EL (cell line): Measurements from ENCODE around the gene CCDC13.

Experiments used
- DNase-seq: peaks from one replicate; pipeline ENCODE4 v3.0.0-alpha.2; 2016

Gene CCDC13

DNA sequence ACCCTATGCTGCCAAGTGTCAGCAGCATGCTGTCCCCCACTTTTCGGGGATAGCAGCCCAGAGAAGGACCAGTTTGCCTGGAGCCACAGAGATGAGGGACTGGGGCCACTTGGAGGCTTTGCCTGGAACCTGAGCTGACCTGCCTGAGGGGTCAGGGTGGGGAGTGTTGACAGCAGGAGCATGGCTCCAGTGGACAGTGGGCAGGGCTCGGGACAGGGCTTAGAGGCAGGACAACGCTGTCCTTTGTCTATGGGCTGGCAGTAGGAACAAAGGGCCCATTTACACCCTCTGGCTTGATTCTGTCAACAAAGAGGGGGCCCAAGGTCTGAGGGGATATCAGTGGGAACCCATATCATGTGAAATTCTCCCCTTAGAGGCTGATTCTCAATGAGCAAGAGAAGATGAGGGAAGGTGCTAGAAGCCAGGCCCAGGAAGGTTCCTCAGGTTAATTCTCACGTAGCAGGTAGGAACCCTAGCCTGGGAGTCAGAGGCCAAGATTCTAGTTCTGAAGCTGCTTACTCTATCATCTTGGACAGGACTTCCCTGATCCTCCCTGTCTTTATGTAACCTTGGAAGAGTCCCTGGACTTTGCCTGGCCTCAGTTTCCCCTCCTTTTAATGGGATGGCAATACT is 40.7 kb downstream of the CCDC13 start:
- no peak for DNase-seq

DNA sequence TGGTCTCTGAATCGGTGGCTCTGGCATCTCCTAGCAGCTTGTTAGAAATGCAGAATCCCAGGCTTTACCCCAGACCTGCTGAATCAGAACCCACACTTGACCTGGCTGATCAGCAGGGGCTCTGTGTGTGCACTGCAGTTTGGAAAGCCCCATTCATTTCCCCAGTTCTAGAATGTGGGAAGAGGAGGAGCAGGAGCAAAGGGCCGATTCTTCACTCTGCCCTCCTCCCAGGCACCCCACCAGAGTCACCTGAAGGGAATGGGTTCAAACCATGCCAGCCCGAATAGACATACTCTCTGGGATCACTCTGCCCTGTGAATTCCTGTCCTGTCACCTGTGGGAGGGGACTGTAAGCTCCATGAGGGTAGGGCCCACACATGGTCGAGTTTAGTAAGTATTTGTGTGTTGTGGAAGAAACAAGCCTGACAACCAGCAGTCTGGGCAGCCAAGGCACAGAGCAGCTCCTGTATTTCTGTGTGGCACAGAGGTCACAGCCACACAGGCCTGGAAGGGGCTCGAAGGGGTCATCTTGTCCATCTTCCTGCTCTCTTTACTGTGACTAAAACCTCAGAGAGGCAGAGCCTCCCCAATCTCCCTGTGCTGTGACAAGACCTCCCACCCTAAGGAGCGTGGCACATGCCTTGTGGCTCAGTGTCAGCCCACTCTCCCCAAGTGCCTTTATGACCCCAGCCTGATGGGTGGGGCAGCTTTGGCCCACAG is 41.4 kb downstream of the CCDC13 start:
- no peak for DNase-seq

DNA sequence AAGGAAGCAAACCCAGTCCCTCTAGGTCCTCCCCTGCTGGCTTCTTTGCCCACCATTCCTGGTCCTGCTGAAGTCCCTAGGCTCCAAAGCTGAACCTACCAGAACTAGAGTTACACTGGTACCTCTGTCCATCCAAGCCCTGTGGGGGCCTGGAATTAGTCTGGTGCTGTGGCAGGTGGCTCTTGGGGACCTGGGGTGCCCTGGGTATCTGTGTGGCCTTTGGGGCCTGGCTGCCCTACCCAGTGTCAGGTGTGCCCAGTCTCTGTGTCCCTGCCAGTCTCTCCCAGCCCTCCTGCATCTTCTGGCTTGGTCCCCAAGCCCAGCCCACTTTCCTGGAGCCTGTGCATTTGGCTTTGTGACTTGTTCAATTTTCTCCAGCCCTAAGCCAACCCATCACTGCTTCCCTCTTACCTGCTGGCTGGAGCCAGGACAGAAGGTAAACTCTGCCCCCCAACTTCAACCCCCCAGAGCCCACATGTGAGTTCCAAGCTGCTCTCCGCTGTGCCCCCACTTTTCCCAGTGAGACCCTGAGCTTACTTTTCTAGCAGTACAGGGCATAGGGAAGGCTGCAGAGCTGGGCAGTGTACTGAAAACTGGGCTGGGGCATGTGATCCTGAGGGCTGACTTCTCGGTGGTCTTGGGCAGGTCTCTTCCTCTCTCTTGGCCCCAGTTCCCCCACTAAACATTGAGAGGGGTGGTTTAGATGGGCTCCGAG is 42.2 kb downstream of the CCDC13 start:
- DNase-seq: no peak

DNA sequence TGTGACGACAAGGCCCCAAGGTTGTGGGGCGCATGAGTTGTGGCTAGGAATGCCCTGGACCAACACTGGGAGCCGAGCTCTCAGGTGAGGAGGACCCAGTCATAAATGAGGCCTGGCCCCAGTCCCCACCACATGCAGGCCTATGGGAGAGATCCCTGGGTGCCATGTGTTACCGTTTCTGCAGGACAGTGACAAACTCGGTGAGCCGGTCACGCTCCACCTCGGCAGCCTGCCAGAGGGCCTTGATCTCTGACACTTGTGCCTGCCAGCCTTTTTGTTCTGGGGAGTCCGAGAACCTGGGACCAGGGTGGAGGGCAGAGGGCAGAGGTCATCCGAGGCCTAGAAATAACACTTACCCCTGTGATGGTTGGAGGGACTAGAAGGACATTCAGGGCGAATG is 42.8 kb downstream of the CCDC13 start:
- no peak for DNase-seq

DNA sequence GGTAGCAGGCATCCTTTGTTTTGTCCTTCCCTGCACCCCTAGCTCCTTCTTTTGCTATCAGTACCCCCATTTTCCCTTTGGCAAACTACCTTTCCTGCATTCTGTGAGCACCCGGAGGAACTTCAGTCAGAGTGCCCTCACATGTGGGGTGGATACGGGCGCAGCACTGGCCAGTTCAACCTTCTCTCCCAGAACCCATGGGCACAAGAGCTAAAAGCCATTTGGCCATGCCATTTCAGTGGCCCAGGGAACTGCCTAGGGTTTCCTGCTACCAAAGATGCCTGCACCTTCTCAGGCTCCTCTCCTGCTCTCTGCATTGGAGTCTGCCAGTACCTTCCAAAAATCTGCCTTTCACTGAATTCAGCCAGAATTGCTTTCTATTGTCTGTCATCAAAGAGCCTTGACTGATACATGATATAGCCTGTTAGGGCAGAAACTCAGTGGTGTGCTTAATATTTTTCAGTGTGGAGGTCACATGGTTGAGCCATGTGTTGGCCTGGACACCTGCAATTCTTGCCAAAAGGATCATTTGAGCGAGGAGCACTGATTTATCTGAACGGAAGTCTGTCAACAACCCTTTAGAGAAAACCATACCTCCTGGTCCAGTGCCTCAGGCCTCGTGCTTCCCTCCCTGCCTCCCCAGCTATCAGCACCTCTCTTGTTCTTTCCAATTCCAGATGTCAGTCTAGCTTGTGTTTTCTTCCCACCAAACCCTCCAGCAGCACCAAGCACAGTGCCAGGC is 43.5 kb downstream of the CCDC13 start:
- no peak for DNase-seq

DNA sequence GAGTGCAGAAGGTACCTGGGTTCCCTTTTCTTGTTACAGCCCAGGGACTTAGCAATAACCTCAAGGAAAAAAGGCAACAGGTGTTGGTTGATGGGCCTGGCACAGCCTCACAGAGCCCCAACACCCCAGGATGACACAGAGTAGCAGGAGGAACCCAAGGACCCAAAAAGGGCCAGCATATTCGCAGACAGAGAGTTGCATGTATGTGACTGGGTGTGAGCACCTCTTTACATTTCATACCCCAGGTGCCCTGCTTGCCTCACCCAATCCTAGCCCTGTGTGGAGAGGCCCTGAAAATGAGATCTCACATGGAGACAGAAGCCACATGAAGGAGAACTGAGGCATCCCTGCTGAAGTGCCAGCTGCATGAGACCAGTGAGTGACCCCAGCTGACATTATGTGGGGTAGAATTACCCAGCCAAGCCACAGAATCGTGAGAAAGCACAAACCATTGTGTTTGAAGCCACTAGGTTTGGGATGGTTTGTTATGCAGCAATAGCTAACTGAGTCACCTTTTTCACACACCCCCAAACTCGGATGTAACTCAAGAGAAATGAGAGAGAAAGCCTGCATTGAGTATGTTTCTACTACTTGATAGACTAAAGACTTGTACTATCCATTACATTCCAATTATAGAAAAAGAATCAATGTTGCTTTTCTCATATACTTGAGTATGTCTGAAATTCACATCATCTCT is 44.2 kb downstream of the CCDC13 start:
- no peak for DNase-seq

DNA sequence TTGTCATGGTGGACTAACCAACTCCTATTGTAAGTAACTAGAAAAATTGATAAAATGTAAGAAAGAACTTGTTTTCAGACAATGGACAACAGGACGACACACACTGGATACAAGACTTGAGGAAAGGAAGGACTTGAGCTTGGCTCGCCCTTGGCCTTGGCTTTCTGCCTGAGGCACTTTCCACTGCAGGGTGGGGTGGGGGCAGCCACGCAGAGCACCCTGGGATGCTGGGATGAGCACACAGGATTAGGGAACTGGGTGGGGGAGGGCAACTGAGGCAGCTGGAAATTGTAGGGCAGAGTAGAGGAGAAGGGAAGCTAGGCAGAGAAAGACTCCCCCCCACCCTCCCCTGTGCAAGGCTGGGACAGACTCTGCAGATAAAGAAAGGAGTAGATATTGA is 45.0 kb downstream of the CCDC13 start:
- DNase-seq: no peak

DNA sequence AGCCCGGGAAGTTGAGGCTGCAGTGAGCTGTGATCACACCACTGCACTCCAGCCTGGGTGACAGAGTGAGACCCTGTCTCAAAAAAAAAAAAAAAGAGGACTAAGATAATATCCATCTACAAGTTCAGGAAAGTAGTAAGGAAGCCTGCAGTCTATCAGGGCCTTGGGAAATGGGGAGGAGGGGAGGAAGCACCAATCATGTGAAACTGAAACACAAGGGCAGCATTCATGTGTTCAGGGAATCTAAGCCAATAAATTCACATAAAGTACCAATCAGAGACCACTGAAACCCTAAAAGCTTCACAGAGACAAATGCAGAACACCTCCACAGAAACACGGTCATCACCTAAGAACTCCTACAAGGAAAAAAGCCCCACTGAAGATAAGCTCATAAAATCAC is 47.6 kb downstream of the CCDC13 start:
- DNase-seq: no peak

DNA sequence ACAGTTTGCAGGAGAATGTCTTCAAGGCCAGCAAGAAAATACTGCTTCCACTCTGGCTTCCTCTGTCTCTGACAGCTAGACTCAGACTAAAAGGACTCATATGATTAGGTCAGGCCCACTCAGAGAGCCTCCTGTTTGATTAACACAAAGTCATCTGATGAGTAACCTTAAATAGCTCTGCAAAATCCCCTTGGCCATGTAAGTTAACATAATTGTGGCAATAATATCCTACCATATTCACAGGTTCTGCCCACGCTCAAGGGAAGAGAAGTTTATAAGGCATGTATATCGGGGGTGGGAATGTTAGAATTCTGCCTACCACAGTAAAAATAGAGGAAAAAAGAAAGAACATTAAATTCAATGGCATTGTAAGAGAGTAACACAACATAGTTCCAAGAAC is 49.8 kb downstream of the CCDC13 start:
- no peak for DNase-seq
